Stimulated activated CD8-positive, alpha-beta memory T cell treated with anti-CD3 and anti-CD28 coated beads, Interleukin-7, amount 100 ng/mL, for 24 hours (primary cell): ENCODE data around the gene CDK17.
"Not testable (repeated sequence)": the region's sequence is repeated elsewhere in the genome, so short reads cannot be mapped to it uniquely, and the experiment has no call there.

Experiments used
- DNase-seq: peaks from one replicate; pipeline ENCODE4 v3.0.0-alpha.2; 2020; ENCODE audit warnings: low read depth

Gene CDK17

DNA sequence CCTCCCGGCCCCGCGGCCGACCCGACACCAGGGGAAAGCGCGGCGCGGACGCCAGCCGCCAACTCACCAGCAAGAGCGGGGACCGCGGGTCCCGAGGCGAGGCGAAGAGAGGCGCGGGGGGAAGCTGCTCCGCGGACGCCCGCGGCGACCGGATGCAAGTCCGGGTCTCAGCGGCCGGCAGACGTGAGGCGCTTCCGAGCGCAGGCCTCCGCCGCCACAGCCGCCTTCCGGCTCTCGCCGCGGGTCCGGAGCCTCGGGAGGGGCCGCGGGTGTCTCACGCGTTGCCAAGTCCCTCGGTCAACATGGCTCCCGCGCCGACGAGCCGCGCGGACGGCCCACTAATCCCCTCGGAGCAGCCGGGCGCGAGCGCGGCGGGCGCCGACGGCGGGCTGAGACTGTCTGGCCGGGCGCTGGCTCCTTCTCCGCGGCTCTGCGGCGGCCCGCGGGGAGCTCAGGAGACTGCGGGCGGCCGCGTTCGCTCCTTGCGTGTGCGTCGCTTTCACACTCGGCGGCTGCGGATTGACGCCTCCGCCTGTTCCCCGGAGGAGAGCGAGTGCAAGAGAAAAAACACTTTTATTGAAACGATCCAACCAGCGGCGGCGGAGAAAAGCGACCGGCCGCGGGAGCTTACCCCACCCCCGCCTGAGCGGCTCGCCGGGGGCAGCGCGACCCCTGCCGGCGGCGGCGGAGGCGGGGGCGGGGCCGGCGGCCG is at the start of gene CDK17:
Gene CDK17, minus strand, starts transcription at position 521 of the 712 bp plus-strand sequence. CDS start 65,603 bp downstream, outside the sequence.
- DNase-seq = peak; percentile 61

GRCh38 chr12:96448300-96448699 is 48.1 kb upstream of the CDK17 start:
- DNase-seq = no peak

- no peak for DNase-seq
These were observed 47.0 kb upstream of the CDK17 start for GRCh38 chr12:96447256-96447655.

DNA sequence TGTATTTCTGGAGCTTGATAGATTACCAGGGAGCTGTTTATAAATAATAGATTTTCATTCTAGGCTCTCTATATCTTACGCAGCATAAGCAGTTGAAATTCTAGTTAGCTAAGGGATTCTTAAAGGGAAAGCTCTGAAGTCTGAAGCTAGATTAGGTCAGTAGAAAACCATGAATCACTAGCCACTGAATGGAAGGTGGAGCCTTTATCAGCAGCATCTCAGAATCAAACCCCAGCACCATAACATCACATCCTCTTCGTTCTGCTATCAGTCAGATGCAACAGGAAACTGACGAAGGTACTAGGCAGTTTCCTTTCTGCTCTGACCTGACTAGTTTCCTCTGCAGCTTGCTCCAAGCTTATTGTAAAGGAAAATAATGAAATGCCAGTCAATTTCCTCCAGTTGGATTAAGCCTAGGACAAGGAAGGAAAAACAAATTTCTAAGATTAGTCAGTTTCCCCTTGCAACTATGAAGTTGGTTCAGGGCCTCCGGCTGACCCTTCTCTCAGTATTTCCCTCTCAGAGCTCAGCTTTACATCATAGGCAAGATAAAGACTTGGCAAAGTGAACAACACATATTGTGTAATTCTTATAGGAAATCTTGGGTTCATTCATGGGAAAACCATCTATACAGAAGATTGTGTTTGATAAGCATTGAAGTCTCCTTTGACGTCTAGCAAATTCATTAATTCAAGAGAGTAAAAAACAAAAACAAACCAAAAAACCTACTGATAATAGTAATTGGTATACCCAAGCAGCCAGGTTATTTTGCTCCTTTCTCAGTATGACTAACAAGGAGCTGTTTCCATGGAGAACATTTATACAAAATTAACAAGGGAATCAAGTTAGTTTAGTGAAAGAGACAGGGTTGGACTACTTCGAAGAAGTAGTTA is 45.7 kb upstream of the CDK17 start:
- no peak for DNase-seq

DNA sequence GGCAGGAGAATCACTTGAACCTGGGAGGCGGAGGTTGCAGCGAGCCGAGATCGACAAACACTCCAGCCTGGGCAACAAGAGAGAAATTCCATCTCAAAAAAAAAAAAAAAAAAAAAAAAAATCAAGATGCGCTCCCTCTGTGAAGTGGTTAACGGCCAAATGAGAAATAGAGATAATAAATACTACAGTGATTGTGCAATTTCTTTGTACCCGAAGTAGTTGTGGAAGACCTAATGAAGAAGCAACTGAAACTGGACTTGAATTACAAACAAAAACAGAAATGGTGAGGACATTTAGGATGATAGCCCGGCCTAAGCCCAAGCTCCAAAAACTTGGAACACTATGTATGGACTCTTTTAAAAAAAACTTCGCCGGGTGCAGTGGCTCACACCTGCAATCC is 44.2 kb upstream of the CDK17 start:
- no peak for DNase-seq

GRCh38 chr12:96442906-96443305 is 42.7 kb upstream of the CDK17 start:
- no peak for DNase-seq

GRCh38 chr12:96441816-96442215 is 41.6 kb upstream of the CDK17 start:
- no peak for DNase-seq

DNA sequence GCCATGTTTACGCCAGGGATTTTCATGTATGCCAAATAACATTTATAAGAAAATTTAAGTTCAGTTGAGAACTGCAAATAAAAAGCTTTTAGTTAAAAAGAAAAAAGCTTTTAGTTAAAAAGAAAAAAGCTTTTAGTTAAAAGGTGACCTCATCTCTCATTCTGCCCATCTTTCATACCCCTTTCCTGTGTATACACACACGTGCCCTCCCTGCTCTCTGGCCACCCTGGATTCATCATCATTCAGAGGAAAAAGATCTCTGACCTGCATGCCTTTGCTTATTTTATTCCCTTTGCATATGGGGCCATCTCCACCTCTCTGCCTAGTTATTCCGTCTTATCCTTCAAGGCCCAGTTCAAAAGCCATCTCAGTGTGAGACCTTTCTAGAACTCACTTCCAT is 38.1 kb upstream of the CDK17 start:
- no peak for DNase-seq

- DNase-seq = no peak
These were observed 36.9 kb upstream of the CDK17 start for GRCh38 chr12:96437171-96437445.

DNA sequence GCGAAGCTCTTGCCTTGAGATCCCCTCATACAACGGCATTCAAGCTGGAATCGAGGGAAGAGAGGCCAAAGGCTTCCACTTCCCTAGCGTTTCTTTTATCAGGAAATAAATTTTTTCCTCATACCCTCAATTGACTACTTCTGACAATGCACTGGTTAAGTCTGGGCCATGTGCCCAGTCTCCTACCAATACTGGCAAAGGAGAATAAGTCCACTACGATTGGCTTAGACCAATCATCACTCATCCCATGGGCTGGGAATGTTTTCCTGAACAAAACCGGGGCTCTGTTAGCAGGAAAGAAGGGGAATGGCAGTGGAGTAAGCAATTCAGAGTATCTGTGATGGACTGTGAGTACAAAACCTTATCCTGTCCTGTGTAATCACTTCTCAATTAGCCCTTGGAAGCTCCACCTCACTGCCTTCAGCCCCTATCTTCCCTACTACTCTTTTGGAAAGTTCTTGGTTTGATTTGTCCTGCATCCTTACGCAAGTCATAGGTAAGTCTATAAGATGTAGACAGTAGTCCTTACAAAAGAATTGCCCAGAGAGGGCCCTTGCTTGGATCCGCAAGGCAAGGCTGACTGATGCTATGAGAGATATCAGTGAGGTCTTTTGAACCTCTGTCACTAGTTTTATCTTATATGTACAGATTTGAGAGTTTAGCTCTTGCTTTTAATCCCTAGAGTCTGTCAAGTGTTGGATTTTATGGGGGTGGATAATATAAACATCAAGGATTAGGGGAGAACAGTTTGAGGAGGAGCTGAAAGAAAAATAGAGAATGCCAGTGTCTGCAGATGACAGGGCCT is 36.3 kb upstream of the CDK17 start:
- DNase-seq = no peak

GRCh38 chr12:96434107-96434506 is 33.9 kb upstream of the CDK17 start:
- peak; percentile 40 for DNase-seq

DNA sequence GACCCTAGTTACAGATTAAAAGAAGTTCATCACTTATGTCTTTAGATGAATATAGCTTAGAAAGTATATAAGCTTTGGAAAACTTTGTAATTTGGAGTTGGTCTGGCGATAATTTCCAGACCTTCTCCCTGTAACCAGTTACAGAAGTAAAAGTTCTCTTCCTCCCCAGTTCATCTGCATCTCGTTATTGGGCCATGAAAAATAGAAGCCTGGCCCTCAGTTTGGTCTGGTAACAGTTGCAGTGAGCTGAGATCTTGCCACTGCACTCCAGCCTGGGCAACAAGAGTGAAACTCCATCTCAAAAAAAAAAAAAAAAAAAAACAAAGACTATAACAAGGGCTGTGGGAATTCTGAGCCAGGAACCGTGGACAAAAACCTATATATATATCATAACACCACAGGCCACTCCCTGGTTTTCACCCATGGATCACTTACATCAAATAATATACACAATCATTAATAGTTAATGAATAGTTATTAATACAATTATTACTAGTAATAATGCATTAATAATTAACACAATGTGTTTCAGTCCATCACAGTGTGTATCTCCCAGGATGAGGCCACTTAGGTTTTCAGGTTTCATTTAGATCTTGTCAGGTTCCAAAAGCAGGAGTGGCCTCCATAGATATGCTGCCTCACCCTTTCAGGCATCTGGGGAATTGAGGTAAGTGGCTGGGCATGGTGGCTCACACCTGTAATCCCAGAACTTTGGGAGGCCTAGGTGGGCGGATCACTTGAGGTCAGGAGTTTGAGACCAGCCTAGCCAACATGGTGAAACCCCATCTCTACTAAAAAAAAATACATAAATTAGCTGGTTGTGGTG is 32.5 kb upstream of the CDK17 start:
- not testable (repeated sequence) for DNase-seq

DNA sequence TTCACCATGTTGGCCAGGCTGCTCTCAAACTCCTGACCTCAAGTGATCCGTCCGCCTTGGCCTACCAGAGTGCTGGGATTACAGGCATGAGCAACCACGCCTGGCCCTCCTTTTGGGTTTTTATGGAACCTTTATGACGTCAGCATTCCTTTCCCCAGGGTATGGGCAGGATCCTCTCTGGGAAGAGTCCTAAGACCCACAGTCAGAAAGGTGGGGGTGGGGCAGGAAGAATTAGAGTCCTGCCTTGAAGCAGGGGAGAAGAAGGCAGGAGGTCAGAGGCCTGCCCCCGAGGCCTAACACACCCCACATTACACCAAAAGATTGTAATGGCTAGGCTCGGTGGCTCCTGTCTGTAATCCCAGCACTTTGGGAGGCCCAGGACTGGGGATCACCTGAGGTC is 30.8 kb upstream of the CDK17 start:
- no peak for DNase-seq

DNA sequence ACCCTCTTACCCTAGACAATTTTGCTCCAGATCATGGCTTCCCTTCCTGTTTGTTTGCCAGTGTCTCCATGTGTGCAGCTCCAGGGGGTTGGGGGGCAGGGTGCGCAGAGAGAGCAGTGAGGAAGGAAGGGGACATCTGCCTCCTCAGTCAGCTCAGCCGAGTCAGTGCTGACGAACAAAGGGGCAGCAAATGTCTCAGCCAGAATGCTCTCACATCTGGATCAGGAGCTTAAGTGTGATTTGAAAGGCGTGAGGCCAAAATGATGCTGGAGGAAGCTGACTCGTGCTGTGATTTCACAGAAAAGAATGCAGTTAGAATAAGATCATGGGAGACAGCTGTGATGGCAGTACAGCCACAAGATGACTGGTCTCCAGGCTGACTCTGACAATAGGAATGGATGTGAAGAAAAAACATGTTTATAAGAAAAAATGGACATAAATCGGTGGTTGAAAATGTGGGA is 27.1 kb upstream of the CDK17 start:
- DNase-seq = no peak

DNA sequence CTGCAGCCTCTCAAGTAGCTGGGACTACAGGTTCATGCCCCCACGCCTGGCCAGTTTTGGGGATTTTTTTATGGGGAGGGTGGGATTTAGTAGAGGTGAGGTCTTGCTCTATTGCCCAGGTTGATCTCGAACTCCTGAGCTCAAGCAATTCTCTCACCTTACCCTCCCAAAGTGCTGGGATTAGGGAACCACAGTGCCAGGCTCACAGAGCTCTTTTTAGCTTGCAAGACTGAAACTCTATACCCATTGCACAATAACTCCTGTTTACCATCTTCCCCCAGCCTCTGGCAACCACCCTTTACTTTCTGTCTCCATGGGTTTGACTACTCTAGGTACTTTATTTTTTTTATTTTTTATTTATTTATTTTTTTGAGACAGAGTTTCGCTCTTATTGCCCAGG is 25.7 kb upstream of the CDK17 start:
- no peak for DNase-seq

DNA sequence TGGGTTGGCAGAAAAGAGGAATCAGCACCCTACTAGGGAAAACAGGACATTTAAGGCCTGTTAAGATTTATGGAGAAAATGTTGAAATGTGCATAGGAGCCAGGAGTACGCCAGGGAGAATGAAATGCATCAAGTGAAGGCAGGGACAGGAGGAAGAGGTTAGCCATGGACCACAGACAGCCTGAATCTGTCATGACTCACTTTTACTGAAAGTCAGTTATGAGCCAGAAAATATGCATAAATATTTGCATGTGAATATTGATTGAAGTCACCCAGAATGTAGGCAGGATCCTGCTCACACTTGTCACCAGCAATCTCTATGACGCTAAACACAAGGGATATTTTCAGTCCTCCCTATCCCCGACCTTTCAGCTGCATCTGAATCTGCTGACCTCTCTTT is 25.1 kb upstream of the CDK17 start:
- DNase-seq = no peak

DNA sequence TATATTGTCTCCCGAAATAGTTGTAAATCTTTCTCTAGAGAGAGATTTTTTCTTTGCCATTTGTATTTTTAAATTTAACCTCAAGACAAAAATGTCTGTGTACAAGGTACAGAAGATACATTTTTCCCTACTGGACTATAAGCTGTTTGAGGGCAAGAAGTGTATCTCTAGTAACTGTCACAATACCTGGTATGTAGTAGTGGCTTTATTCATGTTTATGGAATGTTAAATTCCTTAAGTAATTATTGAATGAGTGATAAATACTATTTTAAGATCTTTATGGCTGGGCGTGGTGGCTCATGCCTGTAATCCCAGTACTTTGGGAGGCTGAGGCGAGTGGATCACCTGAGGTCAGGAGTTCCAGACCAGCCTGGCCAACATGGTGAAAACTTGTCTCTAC is 24.4 kb upstream of the CDK17 start:
- DNase-seq = no peak

- no peak for DNase-seq
These were observed 22.0 kb upstream of the CDK17 start for GRCh38 chr12:96422192-96422591.

- no peak for DNase-seq
These were observed 20.8 kb upstream of the CDK17 start for GRCh38 chr12:96421014-96421413.

DNA sequence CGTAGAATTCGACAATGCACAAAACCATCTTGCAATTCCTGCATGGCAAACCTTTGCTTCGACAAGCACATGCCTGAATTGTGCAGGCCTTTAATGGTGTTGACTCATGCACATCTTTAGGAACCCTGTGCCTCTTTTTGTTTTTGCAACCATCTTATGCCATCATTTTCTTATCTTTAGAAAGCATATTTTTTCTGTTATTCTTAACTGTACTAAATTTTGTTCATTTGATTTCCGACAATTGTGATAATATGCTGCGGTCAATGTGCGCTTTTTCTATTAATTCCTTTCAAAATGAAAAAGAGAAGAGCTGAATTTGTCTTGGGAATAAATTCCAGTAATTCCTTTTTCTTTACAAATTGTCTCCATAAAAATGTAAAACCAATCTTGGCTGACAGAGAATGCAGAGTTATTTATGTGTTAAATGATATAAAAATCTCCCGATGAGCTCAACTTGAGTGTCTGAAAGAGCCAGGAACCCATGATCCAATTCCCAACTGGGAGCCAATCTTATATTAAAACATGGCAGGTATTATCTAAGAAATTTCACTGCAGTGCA is 20.1 kb upstream of the CDK17 start:
- no peak for DNase-seq

DNA sequence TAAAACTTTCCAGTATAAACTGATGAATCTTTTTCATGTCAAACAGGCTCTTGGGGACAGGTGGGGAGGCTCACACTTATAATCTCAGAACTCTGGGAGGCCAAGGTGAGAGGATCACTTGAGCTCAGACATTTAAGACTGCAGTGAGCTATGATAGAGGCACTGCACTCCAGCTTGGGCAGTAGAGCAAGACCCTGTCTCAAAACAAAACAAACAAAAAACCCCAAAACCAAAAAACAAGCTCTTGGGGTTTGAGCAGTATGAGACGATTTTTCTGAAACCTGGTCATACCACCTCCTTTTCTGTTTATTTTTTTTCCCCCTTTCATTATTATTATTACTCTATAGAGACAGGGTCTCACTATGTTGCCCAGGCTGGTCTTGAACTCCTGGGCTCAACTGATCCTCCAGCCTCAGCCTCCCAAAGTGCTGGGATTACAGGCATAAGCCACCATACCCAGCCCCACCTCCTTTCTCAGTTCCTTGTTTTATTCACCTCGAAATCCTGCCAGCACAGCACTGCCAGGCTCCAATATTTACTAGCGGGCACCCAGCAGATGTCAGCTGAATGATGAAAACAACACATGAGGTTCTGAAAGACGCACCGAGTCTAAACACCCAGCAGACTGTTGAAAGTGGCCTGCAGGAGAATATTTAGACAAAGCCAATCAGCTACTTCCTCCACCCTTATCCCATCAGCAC is 19.5 kb upstream of the CDK17 start:
- no peak for DNase-seq
